Measurements from ENCODE around the gene ZNF367.

The ZNF367 gene

DNA sequence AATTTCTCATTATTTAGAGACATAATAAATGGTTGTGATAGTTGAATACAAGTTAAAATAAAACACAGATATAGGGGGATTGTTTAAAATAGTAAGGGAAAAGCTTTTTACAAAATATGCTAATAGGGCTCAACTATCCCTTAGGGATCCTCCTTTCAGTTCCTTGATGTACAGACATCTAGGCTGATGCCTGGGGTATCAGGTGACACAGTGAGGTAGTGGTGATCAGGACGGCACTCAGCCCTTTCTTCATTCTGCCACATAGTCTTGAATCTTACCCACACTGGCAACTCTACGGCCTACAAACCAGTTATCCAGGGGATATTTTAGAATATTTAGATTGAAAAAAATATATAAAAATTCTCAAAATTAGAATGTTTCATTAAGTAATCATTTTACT is 22.2 kb downstream of the ZNF367 start:
- Histone ChIP-seq H2BK120ac (ENCODE audit: insufficient read depth, low read length, poor library complexity) (no peak overlapping the region), H3K4me3 (ENCODE audit: low read depth, low read length) (no peak overlapping the region), H3K18ac (ENCODE audit: low read length) (no peak overlapping the region), H3K14ac (ENCODE audit: low read length) (no peak overlapping the region), H3K4ac (ENCODE audit: low read depth, low read length) (no peak overlapping the region), H3K4me1 (ENCODE audit: control insufficient read depth in 1 of 2, insufficient read depth in 2 of 2, low read length in 2 of 2) (peaks cover 0 to 3% of the 10 kb centered on the region in 2 experiments), H3K79me1 (ENCODE audit: low read length) (no peaks in the 10 kb centered on the region), H3K79me2 (ENCODE audit: control insufficient read depth, insufficient read depth, low read length, poor library complexity) (no peaks in the 10 kb centered on the region), H4K8ac (ENCODE audit: low read depth, low read length) (no peak overlapping the region), H3K27ac (ENCODE audit: low read depth, low read length) (no peak overlapping the region), H3K27me3 (ENCODE audit: insufficient read depth, low read length) (no peaks in the 10 kb centered on the region), H3K9ac (ENCODE audit: low read length) (no peak overlapping the region), H2AK5ac (ENCODE audit: low read length) (no peak overlapping the region), H3K23ac (ENCODE audit: low read length) (no peak overlapping the region), H2AFZ (ENCODE audit: insufficient read depth, low read length, poor library complexity) (no peak overlapping the region), H4K91ac (ENCODE audit: low read depth, low read length) (no peak overlapping the region), H2BK12ac (ENCODE audit: low read length) (no peak overlapping the region), H3K36me3 (ENCODE audit: control insufficient read depth in 1 of 2, insufficient read depth in 2 of 2, low read length in 2 of 2) (peaks cover 18 to 21% of the 10 kb centered on the region in 2 experiments), H2BK5ac (ENCODE audit: low read depth, low read length, poor library complexity) (no peak overlapping the region), H3K9me3 (ENCODE audit: insufficient read depth, low read depth, low read length) (no peaks in the 10 kb centered on the region), H3K4me2 (ENCODE audit: low read length) (no peak overlapping the region), H4K12ac (ENCODE audit: low read depth, low read length) (no peak overlapping the region)
- WGBS (ENCODE audit: extremely low coverage, insufficient coverage, insufficient read length): no CpG with 5 or more reads among the region's 2 CpGs
- DNase-seq: no peak

DNA sequence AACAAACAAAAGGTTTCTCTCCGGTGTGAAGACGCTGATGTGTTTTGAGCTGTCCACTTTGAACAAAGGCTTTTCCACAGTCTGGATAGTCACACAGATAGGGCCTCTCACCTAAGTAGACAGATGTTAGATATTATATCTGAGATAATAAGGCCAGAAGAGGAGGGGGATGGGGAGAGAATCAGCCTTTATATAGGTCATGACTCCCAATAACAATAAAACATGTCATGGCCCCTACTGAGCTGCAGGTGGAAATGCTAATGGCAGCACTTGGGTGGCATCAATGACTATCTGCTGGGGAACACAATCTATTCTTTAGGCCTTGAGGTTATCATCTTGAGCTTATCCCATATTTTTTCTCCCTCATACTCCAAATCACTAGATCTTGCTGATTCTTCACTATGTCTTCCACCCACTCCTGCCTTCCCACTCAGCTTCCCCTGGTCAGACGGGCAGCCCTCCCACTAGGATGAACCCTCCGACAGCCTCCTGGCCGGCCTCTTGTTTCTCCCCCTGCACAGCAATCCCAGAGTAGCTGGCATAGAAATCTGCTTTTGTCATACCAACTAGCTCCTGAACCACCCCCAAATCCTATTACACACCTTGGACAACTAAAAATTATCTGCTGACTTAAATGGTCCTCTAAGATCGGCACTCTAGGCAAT is 23.2 kb downstream of the ZNF367 start:
- Histone ChIP-seq H4K12ac (ENCODE audit: low read depth, low read length) (no peak overlapping the region), H3K4ac (ENCODE audit: low read depth, low read length) (no peak overlapping the region), H2BK120ac (ENCODE audit: insufficient read depth, low read length, poor library complexity) (no peak overlapping the region), H3K36me3 (ENCODE audit: control insufficient read depth in 1 of 2, insufficient read depth in 2 of 2, low read length in 2 of 2) (peaks cover 20 to 25% of the 10 kb centered on the region in 2 experiments), H3K4me2 (ENCODE audit: low read length) (no peak overlapping the region), H3K9me3 (ENCODE audit: insufficient read depth, low read depth, low read length) (no peaks in the 10 kb centered on the region), H3K4me1 (ENCODE audit: control insufficient read depth in 1 of 2, insufficient read depth in 2 of 2, low read length in 2 of 2) (peaks cover 0 to 3% of the 10 kb centered on the region in 2 experiments), H3K79me2 (ENCODE audit: control insufficient read depth, insufficient read depth, low read length, poor library complexity) (no peaks in the 10 kb centered on the region), H2BK12ac (ENCODE audit: low read length) (no peak overlapping the region), H2AK5ac (ENCODE audit: low read length) (no peak overlapping the region), H3K18ac (ENCODE audit: low read length) (no peak overlapping the region), H2AFZ (ENCODE audit: insufficient read depth, low read length, poor library complexity) (no peak overlapping the region), H2BK5ac (ENCODE audit: low read depth, low read length, poor library complexity) (no peak overlapping the region), H4K8ac (ENCODE audit: low read depth, low read length) (no peak overlapping the region), H3K27ac (ENCODE audit: low read depth, low read length) (no peak overlapping the region), H3K9ac (ENCODE audit: low read length) (no peak overlapping the region), H3K23ac (ENCODE audit: low read length) (no peak overlapping the region), H3K4me3 (ENCODE audit: low read depth, low read length) (no peak overlapping the region), H3K27me3 (ENCODE audit: insufficient read depth, low read length) (no peaks in the 10 kb centered on the region), H4K91ac (ENCODE audit: low read depth, low read length) (no peak overlapping the region), H3K14ac (ENCODE audit: low read length) (no peak overlapping the region), H3K79me1 (ENCODE audit: low read length) (no peaks in the 10 kb centered on the region)
- WGBS (ENCODE audit: extremely low coverage, insufficient coverage, insufficient read length): no CpG with 5 or more reads among the region's 6 CpGs
- DNase-seq: no peak

DNA sequence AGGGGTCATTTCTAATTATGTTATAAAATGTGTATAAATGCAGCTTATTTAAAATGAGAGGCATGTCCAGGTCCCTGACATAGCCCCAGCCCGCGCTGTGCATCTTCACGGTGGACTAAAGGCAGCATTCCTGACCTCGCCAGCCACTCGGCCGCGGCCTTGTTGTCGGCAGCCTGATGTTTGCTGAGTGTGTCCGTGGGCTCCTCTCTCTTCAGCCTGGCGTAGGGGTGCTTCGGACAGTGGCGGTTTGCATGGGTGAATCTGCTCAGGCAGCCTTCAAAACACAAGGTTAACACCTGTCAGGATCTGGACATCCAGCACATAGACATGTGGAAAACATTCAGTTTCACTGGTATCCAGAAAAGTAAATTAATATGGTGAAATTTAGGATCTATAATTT is 25.9 kb downstream of the ZNF367 start:
- Histone ChIP-seq H3K4ac (ENCODE audit: low read depth, low read length) (no peak overlapping the region), H3K4me1 (ENCODE audit: control insufficient read depth in 1 of 2, insufficient read depth in 2 of 2, low read length in 2 of 2) (no peaks in the 10 kb centered on the region), H2AK5ac (ENCODE audit: low read length) (no peak overlapping the region), H3K36me3 (ENCODE audit: control insufficient read depth in 1 of 2, insufficient read depth in 2 of 2, low read length in 2 of 2) (peaks cover 27 to 30% of the 10 kb centered on the region in 2 experiments), H3K9ac (ENCODE audit: low read length) (no peak overlapping the region), H2BK120ac (ENCODE audit: insufficient read depth, low read length, poor library complexity) (no peak overlapping the region), H3K27me3 (ENCODE audit: insufficient read depth, low read length) (no peaks in the 10 kb centered on the region), H3K27ac (ENCODE audit: low read depth, low read length) (no peak overlapping the region), H4K91ac (ENCODE audit: low read depth, low read length) (no peak overlapping the region), H3K9me3 (ENCODE audit: insufficient read depth, low read depth, low read length) (no peaks in the 10 kb centered on the region), H3K4me3 (ENCODE audit: low read depth, low read length) (no peak overlapping the region), H4K8ac (ENCODE audit: low read depth, low read length) (no peak overlapping the region), H3K23ac (ENCODE audit: low read length) (no peak overlapping the region), H2BK5ac (ENCODE audit: low read depth, low read length, poor library complexity) (no peak overlapping the region), H4K12ac (ENCODE audit: low read depth, low read length) (no peak overlapping the region), H3K18ac (ENCODE audit: low read length) (no peak overlapping the region), H3K79me2 (ENCODE audit: control insufficient read depth, insufficient read depth, low read length, poor library complexity) (no peaks in the 10 kb centered on the region), H3K4me2 (ENCODE audit: low read length) (no peak overlapping the region), H3K79me1 (ENCODE audit: low read length) (no peaks in the 10 kb centered on the region), H3K14ac (ENCODE audit: low read length) (no peak overlapping the region), H2BK12ac (ENCODE audit: low read length) (no peak overlapping the region), H2AFZ (ENCODE audit: insufficient read depth, low read length, poor library complexity) (no peak overlapping the region)
- WGBS (ENCODE audit: extremely low coverage, insufficient coverage, insufficient read length): no CpG with 5 or more reads among the region's 12 CpGs
- no peak for DNase-seq

GRCh38 chr9:96391021-96391765 is 27.0 kb downstream of the ZNF367 start:
- Histone ChIP-seq H2AK5ac (ENCODE audit: low read length) (no peak overlapping the region), H3K23ac (ENCODE audit: low read length) (no peak overlapping the region), H4K91ac (ENCODE audit: low read depth, low read length) (no peak overlapping the region), H3K9me3 (ENCODE audit: insufficient read depth, low read depth, low read length) (no peaks in the 10 kb centered on the region), H3K4ac (ENCODE audit: low read depth, low read length) (no peak overlapping the region), H2BK5ac (ENCODE audit: low read depth, low read length, poor library complexity) (no peak overlapping the region), H4K8ac (ENCODE audit: low read depth, low read length) (no peak overlapping the region), H2AFZ (ENCODE audit: insufficient read depth, low read length, poor library complexity) (no peak overlapping the region), H3K18ac (ENCODE audit: low read length) (no peak overlapping the region), H4K12ac (ENCODE audit: low read depth, low read length) (no peak overlapping the region), H3K9ac (ENCODE audit: low read length) (peak overlapping the region; percentile 17), H3K4me1 (ENCODE audit: control insufficient read depth in 1 of 2, insufficient read depth in 2 of 2, low read length in 2 of 2) (no peaks in the 10 kb centered on the region), H2BK12ac (ENCODE audit: low read length) (no peak overlapping the region), H3K4me2 (ENCODE audit: low read length) (no peak overlapping the region), H3K79me1 (ENCODE audit: low read length) (no peaks in the 10 kb centered on the region), H3K27me3 (ENCODE audit: insufficient read depth, low read length) (no peaks in the 10 kb centered on the region), H3K4me3 (ENCODE audit: low read depth, low read length) (no peak overlapping the region), H3K27ac (ENCODE audit: low read depth, low read length) (no peak overlapping the region), H2BK120ac (ENCODE audit: insufficient read depth, low read length, poor library complexity) (no peak overlapping the region), H3K14ac (ENCODE audit: low read length) (no peak overlapping the region), H3K36me3 (ENCODE audit: control insufficient read depth in 1 of 2, insufficient read depth in 2 of 2, low read length in 2 of 2) (peaks cover 27 to 30% of the 10 kb centered on the region in 2 experiments), H3K79me2 (ENCODE audit: control insufficient read depth, insufficient read depth, low read length, poor library complexity) (no peaks in the 10 kb centered on the region)
- DNase-seq: no peak
- no CpG with 5 or more reads among the region's 5 CpGs for WGBS (ENCODE audit: extremely low coverage, insufficient coverage, insufficient read length)
